GM21529 (cell line): ENCODE data around the gene KAT6B.

Experiments used
- ATAC-seq: cut with Tn5 transposase; IDR thresholded peaks from one replicate; pipeline ENCODE4 v1.9.1; 2021; ENCODE audit not compliant: unreplicated experiment

Gene KAT6B

GRCh38 chr10:74947781-74948401, 121.5 kb downstream of the KAT6B start:
- no peak for ATAC-seq

- ATAC-seq = no peak
These were observed 122.8 kb downstream of the KAT6B start for GRCh38 chr10:74949034-74949832.

GRCh38 chr10:74949843-74950765, 123.7 kb downstream of the KAT6B start:
- ATAC-seq = no peak

- no peak for ATAC-seq
These were observed 126.8 kb downstream of the KAT6B start for GRCh38 chr10:74953214-74953613.

- ATAC-seq = no peak
These were observed 129.4 kb downstream of the KAT6B start for GRCh38 chr10:74955796-74956195.

- no peak for ATAC-seq
These were observed 130.2 kb downstream of the KAT6B start for GRCh38 chr10:74956555-74957111.

GRCh38 chr10:74957285-74957961, 131.0 kb downstream of the KAT6B start:
- ATAC-seq = no peak

- no peak for ATAC-seq
These were observed 131.9 kb downstream of the KAT6B start for GRCh38 chr10:74958316-74958715.

- ATAC-seq = no peak
These were observed 134.3 kb downstream of the KAT6B start for GRCh38 chr10:74960670-74961069.

GRCh38 chr10:74962517-74962916, 136.1 kb downstream of the KAT6B start:
- ATAC-seq = no peak

- ATAC-seq = peak; percentile 65
These were observed 137.1 kb downstream of the KAT6B start for GRCh38 chr10:74963549-74963948.

- ATAC-seq = no peak
These were observed 141.7 kb downstream of the KAT6B start for GRCh38 chr10:74967911-74968666.

- no peak for ATAC-seq
These were observed 142.3 kb downstream of the KAT6B start for GRCh38 chr10:74968667-74969061.

- ATAC-seq = no peak
These were observed 142.7 kb downstream of the KAT6B start for GRCh38 chr10:74969093-74969492.

- ATAC-seq = no peak
These were observed 143.1 kb downstream of the KAT6B start for GRCh38 chr10:74969530-74969929.

- no peak for ATAC-seq
These were observed 147.5 kb downstream of the KAT6B start for GRCh38 chr10:74973741-74974392.

GRCh38 chr10:74975758-74976157, 149.4 kb downstream of the KAT6B start:
- no peak for ATAC-seq

- ATAC-seq = no peak
These were observed 150.2 kb downstream of the KAT6B start for GRCh38 chr10:74976565-74976964.

- no peak for ATAC-seq
These were observed 150.7 kb downstream of the KAT6B start for GRCh38 chr10:74977072-74977471.
